Posterior cingulate gyrus (tissue), 11 donors: ENCODE data around the gene TPST1.
"Not testable (repeated sequence)": the region's sequence is repeated elsewhere in the genome, so short reads cannot be mapped to it uniquely, and the experiment has no call there.

Experiments used
- DNase-seq, 10 donors: peaks; one replicate each; pipeline versions ENCODE4 v3.0.0 to v3.0.0-alpha.2; 2020 to 2021; ENCODE audit warnings: mixed read lengths in 3 of 10
- intact Hi-C: fragments of 100-400 bp; cut with DNase I; formaldehyde crosslinking; loops from one replicate; pipeline ENCODE4 v1.15.1; 2023

The TPST1 gene

DNA sequence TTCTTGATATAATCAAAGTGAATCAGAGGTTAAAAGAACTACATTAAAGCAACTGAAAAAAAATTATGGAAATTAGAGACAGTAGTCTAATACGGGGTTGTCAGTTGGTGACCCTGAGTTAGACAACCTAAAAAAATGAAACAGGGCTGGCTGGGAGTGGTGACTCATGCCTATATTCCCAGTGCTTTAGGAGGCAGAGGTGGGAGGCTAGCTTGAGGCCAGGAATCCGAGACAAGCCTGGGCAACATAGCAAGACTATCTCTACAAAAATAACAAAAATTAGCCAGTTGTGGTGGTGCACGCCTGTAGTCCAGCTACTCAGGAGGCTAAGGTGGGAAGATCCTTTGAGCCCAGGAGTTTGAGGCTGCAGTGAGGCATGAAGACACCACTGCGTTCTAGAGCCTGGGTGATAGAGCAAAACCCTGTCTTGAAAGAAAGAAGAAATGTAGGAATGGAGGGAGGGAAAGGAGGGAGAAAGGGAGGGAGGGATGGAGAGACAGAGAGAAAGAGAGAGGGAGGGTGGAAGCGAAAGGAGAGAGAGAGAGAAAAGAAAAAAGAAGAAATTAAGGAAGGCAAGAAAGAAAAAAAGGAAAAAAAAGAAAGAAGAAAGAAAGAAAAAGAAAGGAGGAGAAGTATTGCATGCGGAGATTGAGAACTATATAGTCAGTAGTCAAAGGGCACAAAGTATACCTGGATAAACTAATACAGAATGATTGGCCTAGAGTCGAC is 166.1 kb downstream of the TPST1 start:
- intact Hi-C loops: no loop called here

DNA sequence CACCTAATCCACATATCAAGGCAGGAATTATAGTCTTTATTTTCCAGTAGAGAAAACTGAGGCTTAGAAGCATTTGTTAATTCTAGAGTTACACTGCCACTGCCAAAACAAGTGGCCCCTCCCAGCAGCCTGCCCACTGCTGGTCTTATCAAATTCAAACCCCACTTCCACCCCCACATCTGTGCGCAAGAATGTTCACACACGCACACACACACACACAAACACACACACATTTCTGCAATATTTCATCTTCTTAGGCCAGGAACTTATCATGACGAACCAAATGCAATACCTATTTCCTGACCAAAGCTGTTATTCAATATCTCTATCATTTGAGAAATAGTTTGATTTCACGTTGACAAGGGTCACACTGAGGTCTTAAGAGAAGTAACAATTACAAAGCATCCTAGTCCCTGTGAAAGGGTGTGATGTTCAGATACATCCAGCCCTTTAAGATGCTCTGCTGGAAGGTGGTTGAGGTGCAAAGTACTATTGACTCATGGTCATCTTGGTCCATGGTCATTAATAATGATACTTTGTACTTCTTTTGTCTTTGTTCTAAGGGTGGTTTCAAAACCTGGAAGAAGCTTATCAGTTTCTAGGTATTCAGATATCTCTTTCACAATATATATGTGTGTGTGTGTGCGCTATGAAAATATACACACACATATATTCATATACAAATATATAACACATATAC is 169.2 kb downstream of the TPST1 start:
- intact Hi-C loops, DNase-seq: not testable (repeated sequence)

More for the DNA sequence above, 166.1 kb downstream of the TPST1 start:
- DNase-seq: no peak

DNA sequence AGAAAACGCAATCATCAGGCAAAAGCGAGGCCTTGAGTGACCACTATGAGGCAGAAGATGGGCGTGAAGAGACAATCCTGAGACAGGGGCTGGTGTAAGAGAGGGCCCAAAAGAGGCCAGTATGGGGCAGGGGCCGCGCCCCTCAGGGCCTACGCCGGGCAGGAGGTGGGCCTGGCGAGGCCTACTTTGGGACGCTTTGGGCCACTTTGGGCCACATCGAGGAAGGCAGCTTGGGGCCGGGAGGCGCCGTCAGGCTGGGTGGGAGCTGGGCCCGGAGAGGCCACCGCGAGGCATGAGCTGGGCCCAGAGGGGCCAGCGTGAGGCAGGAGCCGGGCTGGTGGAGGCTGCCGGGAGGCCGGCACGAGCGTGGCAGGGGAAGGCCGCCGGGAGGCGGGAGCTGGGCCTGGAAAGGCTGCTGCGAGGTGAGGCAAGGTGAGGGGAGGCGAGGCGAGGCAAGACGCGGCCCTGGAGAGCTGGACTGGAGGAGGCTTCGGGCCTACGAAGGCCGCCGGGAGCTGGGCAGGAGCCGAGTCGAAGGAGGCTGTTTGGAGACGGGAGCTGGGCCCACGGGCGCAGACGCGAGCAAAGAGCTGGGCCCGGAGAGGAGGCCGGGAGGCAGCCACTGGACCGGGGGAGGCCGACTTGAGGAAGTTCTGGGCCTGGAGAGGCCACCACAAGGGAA is 171.3 kb downstream of the TPST1 start:
- intact Hi-C loops: no loop called here
- peak in 1 of 10 donors; percentile 84 for DNase-seq

DNA sequence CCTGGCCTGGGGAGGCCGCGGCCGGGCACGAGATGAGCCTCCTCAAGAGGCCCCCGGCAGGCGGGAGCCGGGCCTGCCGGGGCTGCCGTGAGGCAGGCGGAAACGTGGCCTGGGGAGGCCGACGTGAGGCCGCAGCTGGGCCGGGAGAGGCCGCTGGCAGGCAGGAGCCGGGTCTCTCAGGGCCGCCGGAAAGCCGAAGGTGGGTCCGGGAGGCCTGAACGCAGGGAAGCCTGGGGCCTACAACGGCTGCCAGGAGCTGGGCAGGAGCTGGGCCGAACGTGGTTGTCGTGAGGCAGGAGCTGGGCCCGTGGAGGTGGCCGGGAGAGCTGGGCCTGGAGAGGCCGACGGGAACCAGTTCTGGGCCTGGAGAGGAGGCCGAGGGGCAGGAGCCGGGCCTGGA is 171.9 kb downstream of the TPST1 start:
- peak in 1 of 10 donors; percentile 75 for DNase-seq
- intact Hi-C loops: no loop called here

DNA sequence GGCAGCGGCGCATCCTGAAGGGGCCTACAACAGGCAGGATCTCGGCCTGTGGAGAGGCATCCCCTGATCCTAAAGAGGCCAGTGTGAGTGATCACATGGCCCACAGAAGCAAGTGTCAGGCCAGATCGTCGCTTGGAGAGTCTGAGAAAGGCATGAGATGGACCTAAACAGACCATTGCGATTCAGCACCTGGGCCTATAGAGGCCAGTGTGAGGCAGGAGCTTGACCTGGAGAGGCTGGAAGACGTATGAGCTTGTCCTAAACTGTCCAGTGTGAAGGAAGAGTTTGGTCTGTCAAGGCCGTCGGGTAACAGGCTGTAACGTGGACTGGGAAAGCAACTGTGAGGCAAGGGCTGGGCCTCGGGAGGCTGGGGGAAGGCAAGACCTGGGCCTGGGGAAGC is 172.6 kb downstream of the TPST1 start:
- no peak for DNase-seq
- intact Hi-C loops: no loop called here

DNA sequence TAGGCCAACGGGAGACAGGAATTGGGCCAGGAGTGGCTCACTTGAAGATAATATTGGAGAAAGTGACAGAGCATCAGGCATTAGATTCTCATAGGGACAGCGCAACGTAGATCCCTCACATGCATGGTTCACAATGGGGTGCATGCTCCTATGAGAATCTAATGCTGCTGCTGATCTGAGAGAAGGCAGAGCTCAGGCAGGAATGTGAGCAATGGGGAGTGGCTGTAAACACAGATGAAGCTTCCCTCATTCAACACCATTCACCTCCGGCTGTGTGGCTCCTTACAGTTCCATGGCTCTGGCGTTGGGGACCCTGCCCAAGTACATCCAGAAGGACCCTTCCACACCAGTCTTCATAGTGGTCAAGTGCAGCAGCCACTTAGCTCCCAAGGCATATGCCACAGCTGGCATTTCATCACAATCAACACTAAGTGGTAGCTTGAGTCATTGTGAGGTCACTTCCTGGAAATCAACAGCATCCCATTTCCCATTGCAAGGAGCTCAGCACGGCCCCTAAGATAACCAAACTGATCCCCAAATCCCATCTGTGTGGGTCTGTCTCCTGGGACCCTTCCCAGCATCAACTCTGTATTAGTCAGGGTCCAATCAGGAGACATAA is 174.5 kb downstream of the TPST1 start:
- intact Hi-C loops: no loop called here
- no peak for DNase-seq

DNA sequence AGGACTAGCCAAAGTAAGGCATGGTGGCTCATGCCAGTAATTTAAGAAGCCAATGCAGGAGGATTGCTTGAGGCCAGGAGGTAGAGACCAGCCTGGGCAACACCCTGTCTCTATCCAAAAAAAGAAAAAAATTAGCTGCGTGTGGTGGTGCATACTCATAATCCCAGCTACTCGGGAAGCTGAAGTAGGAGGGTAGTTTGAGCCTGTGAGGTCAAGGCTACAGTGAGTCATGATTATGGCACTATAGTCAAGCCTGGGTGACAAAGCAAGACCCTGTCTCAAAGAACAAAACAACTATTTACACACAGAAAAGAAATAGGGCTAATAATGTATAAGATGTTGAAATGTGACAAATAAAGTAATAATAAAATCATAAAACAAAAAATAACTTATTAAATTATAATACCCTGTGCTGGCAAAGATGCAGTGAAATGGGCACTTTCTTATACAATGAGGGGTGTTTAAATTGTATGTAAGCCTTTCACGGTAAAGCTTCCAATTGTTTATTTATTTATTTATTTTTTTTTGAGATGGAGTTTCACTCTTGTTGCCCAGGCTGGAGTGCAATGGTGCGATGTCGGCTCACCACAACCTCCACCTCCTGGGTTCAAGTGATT is 175.2 kb downstream of the TPST1 start:
- intact Hi-C loops: no loop called here
- no peak for DNase-seq

DNA sequence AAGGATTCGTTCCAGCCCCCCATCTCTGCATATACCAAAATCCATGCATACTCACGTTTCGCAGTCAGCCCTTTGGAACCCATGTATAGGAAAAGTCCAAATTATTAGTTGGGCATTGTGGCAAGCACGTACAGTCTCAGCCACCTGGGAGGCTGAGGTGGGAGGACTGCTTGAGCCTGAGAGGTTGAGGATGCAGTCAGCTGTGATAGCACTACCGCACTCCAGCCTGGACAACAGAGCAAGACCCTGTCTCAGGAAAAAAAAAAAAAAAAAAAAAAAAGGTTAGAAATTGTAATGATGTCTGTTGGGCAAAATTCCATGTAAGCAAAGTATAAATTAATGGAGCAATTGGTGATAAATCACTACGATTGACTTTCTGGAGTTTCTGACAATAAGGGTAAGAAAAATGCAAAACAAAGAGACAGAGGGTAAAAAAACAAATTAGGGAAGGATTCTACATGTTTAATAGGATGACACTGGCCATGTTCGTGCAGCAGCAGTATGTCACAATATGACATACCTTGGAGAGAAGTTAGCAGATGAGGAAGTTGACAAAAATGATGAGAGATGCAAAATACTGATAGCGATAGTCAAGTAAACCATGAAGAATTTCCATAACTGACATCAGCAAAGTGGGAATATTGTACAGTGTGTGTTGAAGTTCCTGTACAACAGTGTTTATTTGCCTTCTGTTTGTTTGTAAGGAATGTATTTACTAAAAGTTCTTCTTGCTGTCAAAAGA is 177.2 kb downstream of the TPST1 start:
- intact Hi-C loops: not testable (repeated sequence)
- peak in 1 of 10 donors; percentile 39 for DNase-seq

DNA sequence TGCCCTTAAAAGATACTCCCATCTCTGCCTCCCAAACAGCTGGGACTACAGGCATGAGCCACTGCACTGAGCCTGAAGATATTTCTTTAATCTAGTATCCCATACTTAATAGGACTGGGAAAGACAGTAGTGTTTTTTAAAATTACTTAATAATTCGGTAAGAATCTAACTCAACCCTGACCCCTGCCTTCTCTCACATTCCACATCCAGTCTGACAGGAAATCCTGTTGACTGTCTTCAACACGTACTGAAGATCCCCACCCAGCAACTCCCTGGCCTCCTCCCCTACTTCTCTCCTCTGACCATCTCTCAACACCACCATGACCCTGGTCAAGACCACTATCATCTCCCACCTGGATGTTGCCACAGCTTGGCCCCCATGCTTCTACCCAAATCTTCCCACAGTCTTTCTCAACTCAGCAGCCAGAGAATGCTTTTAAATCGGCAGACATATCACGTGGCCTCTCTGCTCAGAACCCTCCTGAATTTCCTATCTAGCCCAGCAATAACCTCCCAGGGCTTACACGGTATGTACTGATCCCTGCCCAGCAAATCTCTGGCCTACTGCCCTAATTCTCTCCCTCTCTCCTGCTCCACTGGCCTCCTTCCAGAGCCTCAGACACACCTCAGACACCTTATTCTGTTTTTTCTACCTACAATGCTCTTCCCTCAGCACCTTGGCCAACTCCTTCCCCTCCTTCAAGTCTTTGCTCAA is 180.2 kb downstream of the TPST1 start:
- DNase-seq, intact Hi-C loops: not testable (repeated sequence)

DNA sequence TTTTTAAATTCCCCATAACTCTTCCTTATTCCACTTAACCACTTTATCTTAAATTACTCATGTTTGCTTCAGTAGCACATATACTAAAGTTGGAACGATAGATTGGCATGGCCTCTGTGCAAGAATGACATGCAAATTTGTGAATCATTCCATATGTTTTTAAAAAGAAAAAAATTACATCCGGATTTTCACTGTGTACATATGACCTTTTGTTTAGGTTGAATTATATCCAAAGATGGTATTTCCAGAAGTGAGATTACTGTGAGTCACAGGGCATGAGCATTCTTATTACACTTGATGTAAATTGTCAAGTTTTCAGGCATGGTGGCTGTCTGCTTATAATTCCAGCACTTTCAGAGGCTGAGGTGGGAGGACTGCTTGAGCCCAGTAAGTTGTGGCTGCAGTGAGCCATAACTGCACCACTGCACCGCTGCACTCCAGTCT is 190.0 kb downstream of the TPST1 start:
- intact Hi-C loops, DNase-seq: not testable (repeated sequence)

DNA sequence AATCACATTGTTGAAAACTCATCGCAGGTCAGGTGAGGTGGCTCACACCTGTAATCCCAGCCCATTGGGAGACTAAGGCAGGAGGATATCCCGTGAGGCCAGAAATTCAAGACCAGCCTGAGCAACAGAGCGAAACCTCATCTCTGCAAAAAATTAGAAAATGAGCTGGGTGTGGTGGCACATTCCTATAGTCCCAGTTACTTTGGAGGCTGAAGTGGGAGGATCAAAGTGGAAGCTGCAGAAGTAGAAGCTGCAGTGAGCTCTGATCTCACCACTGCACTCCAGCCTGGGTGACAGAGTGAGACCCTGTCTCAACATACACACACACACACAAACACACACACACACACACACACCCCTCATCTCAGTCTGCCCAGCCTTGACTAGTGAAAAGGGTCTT is 190.9 kb downstream of the TPST1 start:
- DNase-seq, intact Hi-C loops: not testable (repeated sequence)

DNA sequence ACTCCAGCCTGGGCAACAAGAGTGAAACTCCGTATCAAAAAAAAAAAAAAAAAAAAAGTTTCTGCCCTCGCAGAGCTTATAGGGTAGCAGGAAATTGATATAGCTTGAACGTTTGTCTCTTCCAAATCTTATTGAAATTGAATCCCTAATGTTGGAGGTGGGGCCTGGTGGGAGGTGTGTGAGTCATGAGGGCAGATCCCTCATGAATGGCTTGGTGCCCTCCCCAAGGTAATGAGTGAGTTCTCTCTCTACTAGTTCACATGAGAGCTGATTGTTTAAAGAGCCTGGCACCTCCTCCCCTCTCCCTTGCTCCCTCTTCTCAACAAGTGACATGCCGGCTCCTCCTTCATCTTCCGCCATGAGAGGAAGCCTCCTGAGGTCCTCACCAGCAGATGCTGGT is 193.7 kb downstream of the TPST1 start:
- intact Hi-C loops, DNase-seq: not testable (repeated sequence)

DNA sequence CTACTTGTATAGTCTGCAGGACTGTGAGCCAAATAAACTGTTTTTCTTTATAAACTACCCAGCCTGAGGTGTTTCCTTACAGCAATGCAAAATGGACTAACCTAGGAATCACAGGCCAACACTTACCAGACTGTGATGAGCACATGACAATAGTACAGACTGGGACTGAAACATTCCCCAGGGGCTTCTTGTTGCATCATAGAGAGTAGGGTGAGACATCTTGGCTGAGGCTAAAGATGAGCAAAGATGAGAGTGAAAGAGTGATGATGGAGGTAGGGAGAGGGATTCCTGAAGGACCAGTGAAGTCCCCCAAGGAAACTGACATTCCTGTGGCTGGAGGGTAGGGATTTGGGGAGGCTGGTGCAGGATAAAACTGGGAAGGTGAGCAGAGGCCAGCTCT is 194.4 kb downstream of the TPST1 start:
- intact Hi-C loops: no loop called here
- DNase-seq: no peak

DNA sequence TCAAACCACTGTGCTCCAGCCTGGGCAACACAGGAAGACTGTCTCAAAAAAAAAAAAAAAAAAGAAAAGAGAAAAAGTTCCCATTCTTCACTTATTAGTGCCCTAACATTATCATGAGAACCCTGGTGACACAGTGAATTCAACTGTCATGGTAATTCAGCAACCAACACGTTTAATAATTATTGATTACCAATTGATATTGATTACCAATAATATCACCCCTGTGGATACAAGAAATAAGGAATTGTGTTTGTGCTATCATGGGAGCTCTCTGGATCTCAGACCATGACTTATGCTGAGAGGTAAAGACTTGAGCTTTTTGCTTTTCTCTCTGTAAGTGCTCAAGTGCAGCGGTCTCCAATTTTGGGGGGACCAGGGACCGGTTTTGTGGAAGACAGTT is 195.3 kb downstream of the TPST1 start:
- intact Hi-C loops: no loop called here
- DNase-seq: no peak

DNA sequence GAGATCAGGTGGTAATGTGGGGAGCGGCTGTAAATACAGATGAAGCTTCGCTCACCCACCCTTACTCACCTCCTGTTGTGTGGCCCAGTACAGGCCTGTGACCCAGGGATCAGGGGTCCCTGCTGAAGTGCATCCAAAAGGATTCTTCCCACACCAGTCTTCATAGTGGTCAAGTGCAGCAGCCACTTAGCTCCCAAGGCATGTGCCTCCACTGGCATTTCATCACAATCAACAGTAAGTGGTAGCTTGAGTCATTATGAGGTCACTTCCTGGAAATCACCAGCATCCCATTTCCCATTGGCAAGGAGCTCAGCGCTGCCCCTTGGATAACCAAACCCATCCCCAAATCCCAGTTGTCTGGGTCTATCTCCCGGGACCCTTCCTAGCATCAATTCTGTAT is 196.0 kb downstream of the TPST1 start:
- DNase-seq, intact Hi-C loops: not testable (repeated sequence)

DNA sequence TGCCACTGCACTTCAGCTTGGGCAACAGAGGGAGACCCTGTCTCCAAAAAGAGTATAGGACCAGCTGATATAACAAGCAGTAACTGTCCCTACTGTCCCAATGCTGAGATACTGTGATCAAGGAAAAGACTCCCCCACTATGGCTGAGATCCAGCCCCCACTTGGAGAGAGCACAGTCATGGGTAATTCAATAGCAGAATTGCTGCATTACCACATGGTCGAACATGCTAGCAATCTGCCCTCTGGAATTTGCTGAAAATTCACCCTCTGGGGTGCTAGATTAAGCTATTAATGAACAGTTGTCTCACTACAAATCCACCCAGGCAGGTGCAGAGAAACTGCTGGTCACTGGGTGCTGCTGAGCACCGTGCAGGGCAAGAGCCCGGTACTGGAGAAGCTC is 196.8 kb downstream of the TPST1 start:
- DNase-seq, intact Hi-C loops: not testable (repeated sequence)

DNA sequence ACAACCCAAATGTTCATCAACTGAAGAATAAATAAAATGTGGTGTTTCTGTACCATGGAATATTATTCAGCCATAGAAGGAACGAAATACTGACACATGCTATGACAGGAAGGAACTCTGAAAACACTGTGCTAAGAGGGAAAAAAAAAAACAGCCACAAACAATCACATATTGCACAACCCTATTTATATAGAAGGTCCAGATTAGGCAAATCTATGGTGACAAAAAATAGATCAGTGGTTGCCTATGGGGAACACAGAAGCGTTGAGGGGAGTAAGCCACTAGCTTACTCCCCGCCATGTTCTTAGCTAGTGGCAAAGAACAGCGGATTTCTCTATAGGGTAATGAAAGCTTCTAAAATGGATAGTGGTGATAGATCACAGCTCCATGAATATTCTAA is 198.4 kb downstream of the TPST1 start:
- no peak for DNase-seq
- intact Hi-C loops: no loop called here

DNA sequence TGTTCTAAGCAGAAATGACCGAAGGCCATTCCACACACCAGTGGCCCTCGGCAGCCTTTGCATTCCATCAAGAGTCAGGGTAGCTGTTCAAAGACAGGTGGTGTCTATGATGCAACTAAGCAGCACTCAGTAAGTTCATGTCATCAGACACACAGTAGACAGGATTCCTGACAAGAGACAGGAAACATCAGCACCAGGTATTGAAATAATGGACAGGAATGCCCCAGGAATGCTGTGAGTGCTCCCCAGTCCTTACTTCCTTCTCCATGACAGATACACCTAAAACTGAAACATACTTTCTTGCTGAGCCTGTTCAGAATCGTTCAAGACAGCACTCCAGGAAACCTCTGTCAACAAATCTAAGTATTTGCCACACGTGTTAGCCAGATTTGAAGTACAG is 204.4 kb downstream of the TPST1 start:
- intact Hi-C loops: no loop called here
- no peak for DNase-seq
